Small intestine (tissue), 7 donors: ENCODE data around the gene EIF4A3. TPM values are rescaled to one million over a fixed set of nuclear protein-coding genes. Genes with fewer than 3 reads are reported as not detected.

Source experiments
- DNase-seq, 2 donors: peaks; one replicate each; pipeline versions ENCODE4 v3.0.0 to v3.0.0-alpha.2; 2013
- FAIRE-seq: peaks from 2 replicates; lab custom pipeline; 2012; peaks lifted over from hg19 to GRCh38; lab: Jason Lieb, UNC
- H3K27ac ChIP-seq, 3 donors: one replicate each; pipeline ENCODE4 v1.5.1; 2013; ENCODE audit warnings: low read length in 2 of 3, mild to moderate bottlenecking in 2 of 3, control low read depth in 1 of 3, inconsistent platforms in 1 of 3, low read depth in 1 of 3, moderate library complexity in 1 of 3
- H3K27me3 ChIP-seq, 3 donors: one replicate each; pipeline ENCODE4 v1.6.1; 2013; ENCODE audit warnings: low read length in 3 of 3, inconsistent platforms in 1 of 3; ENCODE audit not compliant: control insufficient read depth in 3 of 3, insufficient read depth in 3 of 3
- H3K36me3 ChIP-seq, 3 donors: one replicate each; pipeline ENCODE4 v1.6.1; 2013; ENCODE audit warnings: low read length in 3 of 3, inconsistent platforms in 1 of 3, low read depth in 1 of 3, mild to moderate bottlenecking in 1 of 3, moderate library complexity in 1 of 3; ENCODE audit not compliant: control insufficient read depth in 3 of 3, insufficient read depth in 2 of 3
- H3K4me1 ChIP-seq, 3 donors: one replicate each; pipeline ENCODE4 v1.6.1; 2013; ENCODE audit warnings: low read length in 2 of 3, inconsistent platforms in 1 of 3, low read depth in 1 of 3, mild to moderate bottlenecking in 1 of 3, moderate library complexity in 1 of 3; ENCODE audit not compliant: control insufficient read depth in 3 of 3, insufficient read depth in 2 of 3
- H3K4me3 ChIP-seq, 3 donors: one replicate each; pipeline ENCODE4 v1.5.1; 2013; ENCODE audit warnings: low read length in 3 of 3, control low read depth in 1 of 3, inconsistent platforms in 1 of 3, low read depth in 1 of 3, mild to moderate bottlenecking in 1 of 3, moderate library complexity in 1 of 3
- H3K9me3 ChIP-seq, 2 donors: one replicate each; pipeline ENCODE4 v1.6.1; 2013; ENCODE audit warnings: low read depth in 1 of 2, low read length in 1 of 2; ENCODE audit not compliant: control insufficient read depth in 2 of 2, insufficient read depth in 1 of 2
- WGBS, 3 donors: extraction: QIAGEN DNeasy Blood & Tissue Kit; methylation state at CpG; one replicate each; pipeline ENCODE4 v1.1.7; 2013; 5-methylcytosine and 5-hydroxymethylcytosine counted together
- polyA plus RNA-seq, 4 donors: library from polyadenylated mRNA; stranded (reverse) in 3 of 4; unstranded in 1 of 4; fragments of 200-250 nt in 3 of 4; fragments of 120-200 nt in 1 of 4; gene quantifications; one replicate each; pipeline versions ENCODE4 v1.2.1 to v1.2.3, GENCODE V29; 2013
- donor health status: healthy with polysubstance abuse.
- donor health status: control.
- donor health status: control.
- donor health status: Bipolar disorder and iron deficiency.
- donor health status: healthy.

The EIF4A3 gene
- polyA plus RNA-seq, 4 donors, result 47.2 to 88.2 (median 67.3) TPM

DNA sequence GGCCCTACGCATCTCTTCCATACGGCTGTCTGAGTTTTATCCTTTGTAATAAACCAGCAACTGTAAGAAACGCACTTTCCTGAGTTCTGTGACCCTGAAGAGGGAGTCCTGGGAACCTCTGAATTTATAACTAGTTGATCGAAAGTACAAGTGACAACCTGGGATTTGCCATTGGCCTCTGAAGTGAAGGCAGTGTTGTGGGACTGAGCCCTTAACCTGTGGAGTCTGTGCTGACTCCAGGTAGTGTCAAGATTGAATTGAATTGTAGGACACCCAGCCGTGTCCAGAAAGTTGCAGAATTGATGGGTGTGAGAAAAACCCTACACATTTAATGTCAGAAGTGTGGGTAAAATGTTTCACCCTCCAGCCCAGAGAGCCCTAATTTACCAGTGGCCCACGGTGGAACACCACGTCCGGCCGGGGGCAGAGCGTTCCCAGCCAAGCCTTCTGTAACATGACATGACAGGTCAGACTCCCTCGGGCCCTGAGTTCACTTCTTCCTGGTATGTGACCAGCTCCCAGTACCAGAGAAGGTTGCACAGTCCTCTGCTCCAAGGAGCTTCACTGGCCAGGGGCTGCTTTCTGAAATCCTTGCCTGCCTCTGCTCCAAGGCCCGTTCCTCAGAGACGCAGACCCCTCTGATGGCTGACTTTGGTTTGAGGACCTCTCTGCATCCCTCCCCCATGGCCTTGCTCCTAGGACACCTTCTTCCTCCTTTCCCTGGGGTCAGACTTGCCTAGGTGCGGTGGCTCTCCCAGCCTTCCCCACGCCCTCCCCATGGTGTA lies 44.1 kb downstream of the EIF4A3 start:
- no peaks in the 10 kb centered on the region for H3K9me3 ChIP-seq
- no peak for FAIRE-seq
- H3K4me3 ChIP-seq, result no peak overlapping the region

DNA sequence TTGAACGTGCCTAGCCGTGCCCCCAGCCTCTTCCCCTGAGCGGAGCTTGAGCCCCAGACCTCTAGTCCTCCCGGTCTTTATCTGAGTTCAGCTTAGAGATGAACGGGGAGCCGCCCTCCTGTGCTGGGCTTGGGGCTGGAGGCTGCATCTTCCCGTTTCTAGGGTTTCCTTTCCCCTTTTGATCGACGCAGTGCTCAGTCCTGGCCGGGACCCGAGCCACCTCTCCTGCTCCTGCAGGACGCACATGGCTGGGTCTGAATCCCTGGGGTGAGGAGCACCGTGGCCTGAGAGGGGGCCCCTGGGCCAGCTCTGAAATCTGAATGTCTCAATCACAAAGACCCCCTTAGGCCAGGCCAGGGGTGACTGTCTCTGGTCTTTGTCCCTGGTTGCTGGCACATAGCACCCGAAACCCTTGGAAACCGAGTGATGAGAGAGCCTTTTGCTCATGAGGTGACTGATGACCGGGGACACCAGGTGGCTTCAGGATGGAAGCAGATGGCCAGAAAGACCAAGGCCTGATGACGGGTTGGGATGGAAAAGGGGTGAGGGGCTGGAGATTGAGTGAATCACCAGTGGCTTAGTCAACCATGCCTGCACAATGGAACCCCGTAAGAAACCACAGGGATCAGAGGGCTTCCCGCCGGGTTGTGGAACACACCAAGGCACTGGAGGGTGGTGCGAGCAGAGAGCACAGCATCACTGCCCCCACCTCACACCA lies 44.8 kb downstream of the EIF4A3 start:
- H3K27me3 ChIP-seq, result peaks cover 0 to 2% (median 0%) of the 10 kb centered on the region in 3 donors
- no peaks in the 10 kb centered on the region for H3K9me3 ChIP-seq
- peaks cover 0 to 2% (median 0%) of the 10 kb centered on the region in 3 donors for H3K36me3 ChIP-seq
- peaks cover 0 to 3% (median 3%) of the 10 kb centered on the region in 3 donors for H3K4me1 ChIP-seq
- FAIRE-seq (no peak), DNase-seq (peak in 1 of 2 donors; percentile 14)
- peak overlapping the region; percentile 77 to 92 (median 82) for H3K4me3 ChIP-seq
- H3K27ac ChIP-seq, result peak overlapping the region in 1 of 3 donors; percentile 74
- 25 to 33% (median 32%) methylated on average over 19 to 21 of the region's 21 CpGs for WGBS, 3 donors

More for the DNA sequence above, 44.1 kb downstream of the EIF4A3 start:
- Histone ChIP-seq H3K27me3 (peaks cover 0 to 2% (median 0%) of the 10 kb centered on the region in 3 donors), H3K4me1 (peaks cover 0 to 3% (median 3%) of the 10 kb centered on the region in 3 donors), H3K36me3 (peaks cover 0 to 4% (median 0%) of the 10 kb centered on the region in 3 donors), H3K27ac (no peak overlapping the region)
- WGBS, 3 donors, result 57 to 83% (median 66%) methylated on average over 15 of the region's 15 CpGs
- no peak for DNase-seq

DNA sequence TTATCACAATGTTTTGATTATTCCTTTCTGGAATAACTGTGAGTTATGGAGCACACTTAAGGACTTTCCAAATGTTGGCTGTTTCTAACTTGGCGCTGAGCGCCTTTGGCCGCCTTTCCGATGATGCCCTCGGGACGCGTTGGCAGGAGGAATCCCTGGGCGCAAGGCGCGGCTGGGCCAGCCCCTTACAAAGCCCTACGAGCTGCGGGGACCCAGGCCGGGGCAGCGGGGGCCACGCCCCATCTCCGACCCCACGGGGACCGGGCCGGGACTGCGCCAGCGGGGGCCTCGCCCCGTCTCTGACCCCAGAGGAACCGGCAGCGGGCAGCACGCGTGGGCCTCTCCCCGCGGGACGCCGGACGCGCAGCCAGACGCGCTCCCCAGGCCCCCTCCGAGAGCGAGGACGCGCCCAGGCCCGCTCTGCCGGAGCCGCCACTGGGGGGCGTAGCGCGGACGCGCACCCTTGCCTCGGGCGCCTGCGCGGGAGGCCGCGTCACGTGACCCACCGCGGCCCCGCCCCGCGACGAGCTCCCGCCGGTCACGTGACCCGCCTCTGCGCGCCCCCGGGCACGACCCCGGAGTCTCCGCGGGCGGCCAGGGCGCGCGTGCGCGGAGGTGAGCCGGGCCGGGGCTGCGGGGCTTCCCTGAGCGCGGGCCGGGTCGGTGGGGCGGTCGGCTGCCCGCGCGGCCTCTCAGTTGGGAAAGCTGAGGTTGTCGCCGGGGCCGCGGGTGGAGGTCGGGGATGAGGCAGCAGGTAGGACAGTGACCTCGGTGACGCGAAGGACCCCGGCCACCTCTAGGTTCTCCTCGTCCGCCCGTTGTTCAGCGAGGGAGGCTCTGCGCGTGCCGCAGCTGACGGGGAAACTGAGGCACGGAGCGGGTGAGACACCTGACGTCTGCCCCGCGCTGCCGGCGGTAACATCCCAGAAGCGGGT lies 45.6 kb downstream of the EIF4A3 start, which contains the start of gene GAA:
Gene GAA (plus strand): TSS at position 571 of the 935 bp plus-strand sequence. CDS start 3,006 bp downstream, outside the sequence.
- no peak for FAIRE-seq
- H3K4me1 ChIP-seq, result peaks cover 0 to 3% (median 3%) of the 10 kb centered on the region in 3 donors

DNA sequence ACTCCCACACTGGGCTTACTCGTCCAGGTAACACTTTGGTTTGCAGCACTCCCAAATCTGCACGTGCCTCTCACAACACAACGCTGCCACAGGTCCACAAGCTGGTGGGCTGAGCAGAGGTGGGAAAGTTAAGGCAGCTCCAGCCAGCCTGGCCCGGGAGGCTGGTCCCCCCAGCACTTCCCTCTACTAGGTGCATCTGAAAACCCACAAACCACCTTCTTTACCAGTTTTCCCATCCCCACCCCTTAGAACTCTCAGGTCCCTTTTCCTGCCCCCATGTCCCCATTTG lies 46.9 kb downstream of the EIF4A3 start:
- H3K27me3 ChIP-seq, result peaks cover 0 to 2% (median 0%) of the 10 kb centered on the region in 3 donors
- no peak for FAIRE-seq
- no peaks in the 10 kb centered on the region for H3K36me3 ChIP-seq
- peaks cover 0 to 3% (median 3%) of the 10 kb centered on the region in 3 donors for H3K4me1 ChIP-seq
- 73 to 82% (median 79%) methylated on average over 4 of the region's 4 CpGs for WGBS, 3 donors
- no peaks in the 10 kb centered on the region for H3K9me3 ChIP-seq
- H3K27ac ChIP-seq, result no peak overlapping the region
- no peak overlapping the region for H3K4me3 ChIP-seq
- no peak for DNase-seq

More for the DNA sequence above, 45.6 kb downstream of the EIF4A3 start, which contains the start of gene GAA:
- Histone ChIP-seq H3K27ac (peak within 1 kb of the TSS; percentile 42 to 74 (median 50)), H3K36me3 (peaks cover 0 to 2% (median 0%) of the 10 kb centered on the region in 3 donors), H3K4me3 (peak within 1 kb of the TSS; percentile 77 to 92 (median 82)), H3K27me3 (peaks cover 0 to 2% (median 0%) of the 10 kb centered on the region in 3 donors), H3K9me3 (no peaks in the 10 kb centered on the region)
- WGBS, 3 donors, result 0 to 1% (median 0%) methylated on average over 64 to 114 of the region's 114 CpGs
- peak; percentile 80 to 95 for DNase-seq

DNA sequence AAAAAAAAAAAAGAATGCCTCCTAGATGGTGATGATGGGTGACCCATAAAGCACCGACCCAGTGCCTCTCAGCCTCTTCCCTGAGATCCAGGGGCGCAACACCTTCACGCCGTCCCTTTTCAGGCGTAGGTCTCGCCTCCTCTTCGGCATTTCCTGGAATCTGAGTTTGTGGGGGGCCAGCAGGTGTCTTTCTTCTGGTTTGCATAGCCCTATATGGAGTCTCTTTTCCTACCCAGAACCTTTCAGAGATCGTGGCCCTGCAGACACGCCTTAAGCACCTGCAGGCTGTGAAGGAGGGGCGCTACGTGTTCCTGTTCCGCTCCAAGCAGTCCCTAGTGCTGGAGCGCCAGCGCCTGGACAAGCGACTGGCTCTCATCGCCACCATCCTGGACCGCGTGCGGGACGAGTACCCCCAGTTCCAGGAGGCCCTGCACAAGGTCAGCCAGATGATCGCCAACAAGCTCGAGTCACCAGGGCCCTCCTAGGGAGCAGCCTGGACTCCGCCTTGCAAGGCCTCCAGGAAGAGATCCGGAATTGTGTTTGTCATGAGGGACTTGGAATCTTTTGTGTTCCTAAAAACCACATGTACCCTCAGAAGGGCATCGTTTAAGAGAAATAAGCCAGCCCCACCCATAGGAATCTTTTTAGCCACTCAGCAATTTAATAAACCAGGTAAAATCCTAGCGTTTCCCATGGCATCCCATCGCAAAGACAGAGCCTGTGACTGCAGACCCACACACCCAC lies 47.5 kb downstream of the EIF4A3 start:
- no peak overlapping the region for H3K27ac ChIP-seq
- FAIRE-seq (no peak), DNase-seq (no peak)
- H3K4me1 ChIP-seq, result peaks cover 0 to 3% (median 3%) of the 10 kb centered on the region in 3 donors
- 80 to 87% (median 83%) methylated on average over 27 of the region's 27 CpGs for WGBS, 3 donors
- no peaks in the 10 kb centered on the region for H3K36me3 ChIP-seq
- H3K27me3 ChIP-seq, result peaks cover 0 to 2% (median 0%) of the 10 kb centered on the region in 3 donors
- no peaks in the 10 kb centered on the region for H3K9me3 ChIP-seq
- H3K4me3 ChIP-seq, result no peak overlapping the region

DNA sequence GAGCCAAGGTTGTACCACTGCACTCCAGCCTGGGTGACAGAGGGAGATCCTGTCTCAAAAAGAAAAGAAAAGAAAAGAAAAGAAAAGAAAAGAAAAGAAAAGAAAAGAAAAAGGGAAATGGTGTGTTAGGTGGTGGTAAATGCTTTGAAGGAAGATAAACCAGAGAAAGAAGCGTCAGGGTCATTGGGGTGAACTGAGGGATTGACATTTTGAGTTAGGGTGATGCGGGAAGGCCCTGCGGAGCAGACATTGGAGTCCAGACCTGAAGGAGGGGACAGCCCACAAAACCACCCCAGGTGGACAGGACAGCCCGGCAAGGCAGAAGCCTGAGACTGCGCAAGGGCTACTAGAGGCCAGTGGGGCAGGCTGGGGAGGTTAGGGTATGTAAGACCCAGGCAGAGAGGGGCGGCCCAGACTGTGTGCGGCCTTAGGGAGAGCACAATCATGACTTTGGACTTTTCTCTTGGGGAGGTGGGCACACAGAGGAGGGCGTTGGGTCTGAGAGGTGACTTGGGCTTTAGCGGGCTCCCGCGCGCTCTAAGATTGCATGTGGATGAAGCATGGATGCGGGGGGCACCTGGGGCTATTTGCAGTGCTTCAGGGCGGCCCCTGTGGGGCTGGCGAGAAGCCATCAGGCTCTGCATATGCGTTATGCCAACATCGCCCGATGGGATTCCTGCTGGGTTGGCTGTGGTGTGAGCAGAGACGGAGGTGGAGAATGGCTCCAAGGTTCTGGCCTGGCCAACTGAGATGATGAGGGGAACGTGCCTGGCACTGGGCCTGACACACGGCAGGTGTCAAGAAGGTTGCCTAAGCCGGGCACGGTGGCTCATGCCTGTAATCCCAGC lies 48.9 kb downstream of the EIF4A3 start:
- Histone ChIP-seq H3K27ac (no peak overlapping the region), H3K4me1 (peaks cover 0 to 3% (median 0%) of the 10 kb centered on the region in 3 donors), H3K27me3 (peaks cover 0 to 2% (median 0%) of the 10 kb centered on the region in 3 donors), H3K36me3 (no peaks in the 10 kb centered on the region), H3K4me3 (no peak overlapping the region), H3K9me3 (no peaks in the 10 kb centered on the region)
- FAIRE-seq (no peak), DNase-seq (no peak)
- WGBS, 3 donors, result 84 to 90% (median 89%) methylated on average over 23 of the region's 23 CpGs

DNA sequence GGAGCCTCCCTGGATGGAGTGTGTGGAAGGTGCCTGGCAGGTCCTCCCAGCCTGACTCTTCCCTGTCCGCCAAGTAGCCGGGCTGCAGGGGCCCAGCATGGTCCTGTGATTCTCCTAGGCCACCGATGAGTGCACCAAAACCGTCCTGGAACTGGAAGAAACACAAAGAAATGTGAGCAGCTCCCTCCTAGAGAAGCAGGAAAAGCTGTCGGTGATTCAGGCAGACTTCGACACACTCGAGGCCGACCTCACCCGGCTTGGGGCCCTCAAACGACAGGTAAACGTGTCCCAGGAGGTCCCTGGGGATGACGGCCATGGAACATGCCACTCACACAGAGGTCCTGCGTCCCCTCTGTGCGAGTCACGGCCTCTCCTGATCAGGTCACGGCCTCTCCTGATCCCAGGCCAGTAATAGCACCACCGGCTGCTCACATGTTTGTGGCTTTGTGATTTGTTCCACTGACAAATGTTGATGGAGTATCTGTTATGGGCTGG lies 49.8 kb downstream of the EIF4A3 start:
- H3K27me3 ChIP-seq, result peaks cover 0 to 2% (median 0%) of the 10 kb centered on the region in 3 donors
- DNase-seq (no peak), FAIRE-seq (no peak)
- no peaks in the 10 kb centered on the region for H3K9me3 ChIP-seq
- H3K4me1 ChIP-seq, result peaks cover 0 to 2% (median 0%) of the 10 kb centered on the region in 3 donors
- H3K4me3 ChIP-seq, result no peak overlapping the region
- 82 to 87% (median 87%) methylated on average over 17 of the region's 17 CpGs for WGBS, 3 donors
- no peak overlapping the region for H3K27ac ChIP-seq
- H3K36me3 ChIP-seq, result no peaks in the 10 kb centered on the region
